IPS-18c (cell line): ENCODE measurements around the gene CDC73.
"Not testable (repeated sequence)": the region's sequence is repeated elsewhere in the genome, so short reads cannot be mapped to it uniquely, and the experiment has no call there.

ENCODE experiments used
- H3K4me3 ChIP-seq: 2 replicates; pipeline ENCODE4 v1.7.0; 2013; ENCODE audit warnings: low read depth, mild to moderate bottlenecking, low read length, moderate library complexity; ENCODE audit not compliant: insufficient read depth
- H3K9me3 ChIP-seq: one replicate; pipeline ENCODE4 v1.6.1; 2013; ENCODE audit warnings: mild to moderate bottlenecking, low read length, moderate library complexity; ENCODE audit not compliant: control insufficient read depth, insufficient read depth

Gene CDC73

GRCh38 chr1:193241132-193241827, 119.4 kb downstream of the CDC73 start:
- Histone ChIP-seq H3K9me3 (no peaks in the 10 kb centered on the region), H3K4me3 (no peak overlapping the region)

GRCh38 chr1:193242000-193242399, 120.2 kb downstream of the CDC73 start:
- Histone ChIP-seq H3K4me3 (no peak overlapping the region), H3K9me3 (no peaks in the 10 kb centered on the region)

- Histone ChIP-seq H3K4me3 (no peak overlapping the region), H3K9me3 (no peaks in the 10 kb centered on the region)
Measured at GRCh38 chr1:193249187-193249586, 127.4 kb downstream of the CDC73 start.

GRCh38 chr1:193251950-193252349, 130.1 kb downstream of the CDC73 start:
- no peaks in the 10 kb centered on the region for H3K9me3 ChIP-seq
- H3K4me3 ChIP-seq = no peak overlapping the region

- no peaks in the 10 kb centered on the region for H3K9me3 ChIP-seq
- H3K4me3 ChIP-seq = no peak overlapping the region
Measured at GRCh38 chr1:193256019-193256418, 134.2 kb downstream of the CDC73 start.

- H3K4me3 ChIP-seq = no peak overlapping the region
- no peaks in the 10 kb centered on the region for H3K9me3 ChIP-seq
Measured at GRCh38 chr1:193259636-193260035, 137.8 kb downstream of the CDC73 start.

GRCh38 chr1:193260056-193260745, 138.4 kb downstream of the CDC73 start:
- H3K9me3 ChIP-seq = no peaks in the 10 kb centered on the region

GRCh38 chr1:193260896-193261295, 139.1 kb downstream of the CDC73 start:
- Histone ChIP-seq H3K9me3 (no peaks in the 10 kb centered on the region), H3K4me3 (no peak overlapping the region)

More at GRCh38 chr1:193260056-193260745, 138.4 kb downstream of the CDC73 start:
- no peak overlapping the region for H3K4me3 ChIP-seq

- H3K9me3 ChIP-seq = no peaks in the 10 kb centered on the region
- H3K4me3 ChIP-seq = no peak overlapping the region
Measured at GRCh38 chr1:193262661-193263060, 140.8 kb downstream of the CDC73 start.

- no peak overlapping the region for H3K4me3 ChIP-seq
- H3K9me3 ChIP-seq = no peaks in the 10 kb centered on the region
Measured at GRCh38 chr1:193264313-193265065, 142.7 kb downstream of the CDC73 start.

- Histone ChIP-seq H3K4me3 (no peak overlapping the region), H3K9me3 (no peaks in the 10 kb centered on the region)
Measured at GRCh38 chr1:193265716-193266115, 143.9 kb downstream of the CDC73 start.

GRCh38 chr1:193266794-193267193, 145.0 kb downstream of the CDC73 start:
- H3K9me3 ChIP-seq, H3K4me3 ChIP-seq: not testable (repeated sequence)

- no peaks in the 10 kb centered on the region for H3K9me3 ChIP-seq
- H3K4me3 ChIP-seq = no peak overlapping the region
Measured at GRCh38 chr1:193270996-193271395, 149.2 kb downstream of the CDC73 start.

GRCh38 chr1:193275773-193276172, 153.9 kb downstream of the CDC73 start:
- no peak overlapping the region for H3K4me3 ChIP-seq
- H3K9me3 ChIP-seq = no peaks in the 10 kb centered on the region

- Histone ChIP-seq H3K4me3 (no peak overlapping the region), H3K9me3 (no peaks in the 10 kb centered on the region)
Measured at GRCh38 chr1:193278968-193279367, 157.1 kb downstream of the CDC73 start.

- no peaks in the 10 kb centered on the region for H3K9me3 ChIP-seq
- H3K4me3 ChIP-seq = no peak overlapping the region
Measured at GRCh38 chr1:193281894-193282293, 160.1 kb downstream of the CDC73 start.

GRCh38 chr1:193283016-193283415, 161.2 kb downstream of the CDC73 start:
- no peak overlapping the region for H3K4me3 ChIP-seq
- H3K9me3 ChIP-seq = no peaks in the 10 kb centered on the region

GRCh38 chr1:193284219-193284618, 162.4 kb downstream of the CDC73 start:
- Histone ChIP-seq H3K9me3 (no peaks in the 10 kb centered on the region), H3K4me3 (no peak overlapping the region)
